Measurements from ENCODE around the gene ERBIN. TPM values are rescaled to one million over a fixed set of nuclear protein-coding genes. Genes with fewer than 3 reads are reported as not detected.

The ERBIN gene
- total and polyA plus RNA-seq, 2 of the 8 experiments (the other 6 are each of a cell fraction or from before 2014, with no cell fraction given) = 7.7 to 33.2 TPM

DNA sequence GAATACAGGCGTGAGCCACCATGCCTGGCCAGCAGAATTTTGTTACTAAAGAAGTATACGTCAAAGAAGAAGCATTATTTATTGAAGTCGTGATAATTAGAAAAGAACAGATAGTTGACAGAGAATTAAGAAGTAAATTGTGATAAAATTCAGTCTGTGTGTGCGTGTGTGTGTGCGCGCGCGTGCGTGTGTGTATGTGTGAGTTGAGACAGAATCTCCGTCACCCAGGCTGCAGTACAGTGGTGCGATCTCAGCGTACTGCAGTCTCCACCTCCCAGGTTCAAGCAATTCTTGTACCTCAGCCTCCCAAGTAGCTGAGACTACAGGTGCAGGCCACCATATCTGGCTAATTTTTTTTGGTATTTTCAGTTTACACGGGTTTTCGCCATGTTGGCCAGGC lies 77.8 kb downstream of the ERBIN start:
- peaks cover 0 to 2% of the 10 kb centered on the region in 2 experiments for H4K20me1 ChIP-seq (replicated peaks in 1 of 2; ENCODE audit: control insufficient read depth in 1 of 2, insufficient read depth in 2 of 2, low read length in 2 of 2)
- H3K79me2 ChIP-seq (ENCODE audit: control insufficient read depth in 1 of 2, insufficient read depth in 2 of 2, low read length in 2 of 2) = peaks cover 0 to 53% of the 10 kb centered on the region in 2 experiments; a peak in 2 of 4 replicates
- H3K23me2 ChIP-seq (ENCODE audit: low read depth, low read length) = no peaks in the 10 kb centered on the region
- no peaks in the 10 kb centered on the region; the same call in none of the 2 replicates for H3K79me1 ChIP-seq (ENCODE audit: low read depth, low read length)
- FAIRE-seq (no peak), DNase-seq (ENCODE audit: low read depth in 1 of 2, low spot score in 2 of 2) (no peak)
- no peak overlapping the region for H2AK5ac ChIP-seq (ENCODE audit: low read depth, low read length)
- H4K91ac ChIP-seq (replicated peaks; ENCODE audit: insufficient read length, low read length) = no peak overlapping the region
- no peak for TF ChIP-seq BACH1 (IDR thresholded peaks at IDR 0.05; ENCODE audit: low read length)
- TF ChIP-seq MAFK (IDR thresholded peaks at IDR 0.05; ENCODE audit: low read depth, low read length) = no peak
- TF ChIP-seq RAD21 (IDR thresholded peaks at IDR 0.05 in 1 of 2, conservative IDR thresholded peaks at IDR 0.05 in 1 of 2; ENCODE audit: low read depth in 2 of 2, low read length in 2 of 2) = no peak
- TF ChIP-seq RNF2 (IDR thresholded peaks at IDR 0.05; ENCODE audit: borderline replicate concordance, low read depth, low read length, missing control alignments, poor library complexity, severe bottlenecking) = no peak
- TF ChIP-seq CHD1 (IDR thresholded peaks at IDR 0.05; ENCODE audit: low read depth, low read length) = no peak
- TF ChIP-seq PHF8 (conservative IDR thresholded peaks at IDR 0.05; ENCODE audit: low read depth, low read length) = no peak
- no peak for TF ChIP-seq POLR2A (IDR thresholded peaks at IDR 0.05; ENCODE audit: control extremely low read depth in 1 of 2, low read depth in 2 of 2, low read length in 2 of 2)
- TF ChIP-seq FOSL1 (IDR thresholded peaks at IDR 0.05; ENCODE audit: insufficient read depth, low read depth, low read length) = no peak
- TF ChIP-seq CBX8 (IDR thresholded peaks at IDR 0.05; ENCODE audit: borderline replicate concordance, low read depth, low read length) = no peak
- no peak for TF ChIP-seq KDM4A (IDR thresholded peaks at IDR 0.05; ENCODE audit: low read depth, low read length, severe bottlenecking)
- no peak for TF ChIP-seq TAF1 (IDR thresholded peaks at IDR 0.05; ENCODE audit: low read depth, low read length)
- TF ChIP-seq TAF7 (optimal IDR thresholded peaks at IDR 0.05; ENCODE audit: borderline replicate concordance, low read depth, low read length) = no peak
- no peak for TF ChIP-seq GTF2F1 (IDR thresholded peaks at IDR 0.05; ENCODE audit: borderline replicate concordance, low read depth, low read length)
- H3K36me3 ChIP-seq (ENCODE audit: control insufficient read depth in 2 of 4, insufficient read depth in 4 of 4, low read length in 3 of 4) = no peaks in the 10 kb centered on the region; a peak in 2 of 8 replicates
- H3K27ac ChIP-seq (ENCODE audit: low read depth, low read length) = no peak overlapping the region
- no peak overlapping the region for H3K18ac ChIP-seq (ENCODE audit: extremely low read depth, low read length)
- no peak overlapping the region for H3K23ac ChIP-seq (ENCODE audit: insufficient read length)
- no peak overlapping the region for H2BK20ac ChIP-seq (ENCODE audit: low read length)
- H3K56ac ChIP-seq (replicated peaks; ENCODE audit: insufficient read length, low read depth, low read length) = no peak overlapping the region
- H3K4me1 ChIP-seq (replicated peaks in 1 of 4; ENCODE audit: control insufficient read depth in 3 of 4, insufficient read depth in 4 of 4, low read length in 3 of 4) = no peaks in the 10 kb centered on the region; a peak in 2 of 7 replicates
- H3K4me2 ChIP-seq (ENCODE audit: insufficient read depth in 1 of 2, low read depth in 2 of 2, low read length in 2 of 2) = no peak overlapping the region
- no peak overlapping the region for H3K4ac ChIP-seq (replicated peaks; ENCODE audit: insufficient read length, low read depth, low read length)
- no peak overlapping the region for H2BK120ac ChIP-seq (replicated peaks; ENCODE audit: low read depth, low read length)
- H3K9ac ChIP-seq (replicated peaks in 1 of 4; ENCODE audit: extremely low read depth in 1 of 4, low read depth in 3 of 4, low read length in 3 of 4) = no peak overlapping the region
- no peak overlapping the region for H2AFZ ChIP-seq (ENCODE audit: low read length)
- no peak overlapping the region for H3K4me3 ChIP-seq (ENCODE audit: extremely low read depth in 1 of 4, insufficient read depth in 2 of 4, low read depth in 3 of 4, low read length in 4 of 4)
- no peaks in the 10 kb centered on the region for H3K9me3 ChIP-seq (ENCODE audit: insufficient read depth in 2 of 2, low read depth in 1 of 2, low read length in 1 of 2)
- no peaks in the 10 kb centered on the region for H3K27me3 ChIP-seq (replicated peaks in 1 of 4; ENCODE audit: control insufficient read depth in 3 of 4, extremely low read depth in 1 of 4, insufficient read depth in 3 of 4, low read length in 3 of 4)
- WGBS, 2 experiments (ENCODE audit: extremely low coverage in 1 of 2, insufficient coverage in 1 of 2, insufficient read length in 1 of 2, insufficient replicate concordance in 2 of 2, low coverage in 1 of 2, low lambda C conversion rate in 2 of 2, missing lambda C conversion rate in 1 of 2) = 96 to 100% methylated on average over 2 to 14 of the region's 14 CpGs
- CTCF ChIA-PET (ENCODE audit: partially characterized antibody) = no interaction called here
- POLR2A ChIA-PET (ENCODE audit: partially characterized antibody) = no interaction called here
- H2BK12ac ChIP-seq (ENCODE audit: low read depth, low read length) = no peak overlapping the region
- no peak overlapping the region for H4K5ac ChIP-seq (ENCODE audit: insufficient read length, low read depth, low read length)
- H3K14ac ChIP-seq (ENCODE audit: insufficient read length) = no peak overlapping the region
- H4K8ac ChIP-seq (ENCODE audit: extremely low read depth, insufficient read depth, low read length) = no peak overlapping the region
- H2BK5ac ChIP-seq (ENCODE audit: low read depth, low read length) = no peak overlapping the region
- no peak overlapping the region for H2BK15ac ChIP-seq (ENCODE audit: low read length)
